Esophagus squamous epithelium (tissue), 5 donors: ENCODE data around the gene SMIM32. TPM values are rescaled to one million over a fixed set of nuclear protein-coding genes. Genes with fewer than 3 reads are reported as not detected.

Experiments
- DNase-seq: peaks from one replicate; lab custom pipeline; 2025; lab: John Stamatoyannopoulos, UW
- H3K27ac ChIP-seq, 4 donors: fragments of 200-600 bp; sonication (generic); one replicate each; pipeline ENCODE4 v1.5.1; 2016 to 2019; ENCODE audit warnings: mild to moderate bottlenecking in 1 of 4
- H3K27me3 ChIP-seq, 4 donors: fragments of 200-600 bp; sonication (generic); 1 replicate in 3 of 4; 2 replicates in 1 of 4; pipeline versions ENCODE4 v1.5.1 to v1.6.0; 2017 to 2021; ENCODE audit warnings: antibody characterized with exemption in 1 of 4
- H3K36me3 ChIP-seq, 3 donors: fragments of 200-600 bp; sonication (generic); one replicate each; pipeline ENCODE4 v1.5.1; 2016 to 2019
- H3K4me1 ChIP-seq, 3 donors: fragments of 200-600 bp; sonication (generic); one replicate each; pipeline ENCODE4 v1.5.1; 2017 to 2019
- H3K4me3 ChIP-seq, 4 donors: fragments of 200-600 bp; sonication (generic); 1 replicate in 3 of 4; 2 replicates in 1 of 4; pipeline ENCODE4 v1.5.1; 2016 to 2019; ENCODE audit warnings: mild to moderate bottlenecking in 2 of 4, moderate library complexity in 1 of 4
- H3K9me3 ChIP-seq, 3 donors: fragments of 200-600 bp; sonication (generic); one replicate each; pipeline ENCODE4 v1.5.1; 2016 to 2019
- POLR2A ChIP-seq, 4 donors: fragments of 450-650 bp; IDR thresholded peaks; one replicate each; pipeline ENCODE4 v1.6.1; 2017; ENCODE audit warnings: antibody characterized with exemption in 4 of 4, mild to moderate bottlenecking in 4 of 4, moderate library complexity in 3 of 4
- WGBS, 2 donors: methylation state at CpG; one replicate each; pipeline ENCODE4 v1.1.5; 2018; 5-methylcytosine and 5-hydroxymethylcytosine counted together
- intact Hi-C: fragments of 100-400 bp; cut with DNase I; formaldehyde crosslinking; loops from one replicate; pipeline ENCODE4 v1.15.0; 2022
- total RNA-seq, 4 donors: library from RNA; depleted of rRNA; stranded (reverse); fragments of >200 nt; gene quantifications; one replicate each; pipeline ENCODE4 v1.1.0, GENCODE V29; 2016
- TF ChIP-seq, protein P1 (sequence below), 6 experiments: fragments of 450-650 bp in 4 of 6; fragments of 200-600 bp in 2 of 6; sonication (generic) in 2 of 6; IDR thresholded peaks; one replicate each; pipeline ENCODE4 v1.5.1; 2016 to 2019; ENCODE audit warnings: antibody characterized with exemption in 6 of 6, mild to moderate bottlenecking in 4 of 6, moderate library complexity in 4 of 6
- donor health status: DM: yes; HTN: yes; CAD: no.

The SMIM32 gene
- total RNA-seq, 4 donors from 2014 or later = not detected

DNA sequence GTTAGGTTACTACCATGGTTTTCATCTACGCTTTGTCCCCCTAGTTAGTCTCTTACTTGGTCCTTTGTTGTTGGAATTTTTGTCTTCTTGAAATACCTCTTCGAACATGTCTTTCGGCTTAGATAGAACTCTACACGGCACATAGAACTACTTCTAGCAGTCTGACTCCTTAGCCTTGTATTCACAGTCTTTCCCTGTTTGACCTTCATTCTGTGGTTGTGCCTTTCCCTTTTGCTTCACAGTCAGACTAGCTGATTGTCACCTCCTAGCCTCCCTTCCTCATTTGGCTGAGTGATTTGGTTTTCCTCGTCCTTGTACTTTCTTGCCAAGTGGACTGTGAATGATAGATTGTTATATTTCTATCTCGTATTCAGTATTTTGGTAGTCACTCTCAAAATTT is 49.6 kb downstream of the SMIM32 start:
- Histone ChIP-seq H3K27me3 (no peaks in the 10 kb centered on the region), H3K36me3 (no peaks in the 10 kb centered on the region), H3K9me3 (no peaks in the 10 kb centered on the region), H3K27ac (no peak overlapping the region), H3K4me3 (no peak overlapping the region), H3K4me1 (peaks cover 10 to 100% (median 34%) of the 10 kb centered on the region in 3 donors)
- no peak for DNase-seq
- TF ChIP-seq POLR2A (IDR thresholded peaks at IDR 0.05) = no peak
- TF ChIP-seq, protein P1, sequence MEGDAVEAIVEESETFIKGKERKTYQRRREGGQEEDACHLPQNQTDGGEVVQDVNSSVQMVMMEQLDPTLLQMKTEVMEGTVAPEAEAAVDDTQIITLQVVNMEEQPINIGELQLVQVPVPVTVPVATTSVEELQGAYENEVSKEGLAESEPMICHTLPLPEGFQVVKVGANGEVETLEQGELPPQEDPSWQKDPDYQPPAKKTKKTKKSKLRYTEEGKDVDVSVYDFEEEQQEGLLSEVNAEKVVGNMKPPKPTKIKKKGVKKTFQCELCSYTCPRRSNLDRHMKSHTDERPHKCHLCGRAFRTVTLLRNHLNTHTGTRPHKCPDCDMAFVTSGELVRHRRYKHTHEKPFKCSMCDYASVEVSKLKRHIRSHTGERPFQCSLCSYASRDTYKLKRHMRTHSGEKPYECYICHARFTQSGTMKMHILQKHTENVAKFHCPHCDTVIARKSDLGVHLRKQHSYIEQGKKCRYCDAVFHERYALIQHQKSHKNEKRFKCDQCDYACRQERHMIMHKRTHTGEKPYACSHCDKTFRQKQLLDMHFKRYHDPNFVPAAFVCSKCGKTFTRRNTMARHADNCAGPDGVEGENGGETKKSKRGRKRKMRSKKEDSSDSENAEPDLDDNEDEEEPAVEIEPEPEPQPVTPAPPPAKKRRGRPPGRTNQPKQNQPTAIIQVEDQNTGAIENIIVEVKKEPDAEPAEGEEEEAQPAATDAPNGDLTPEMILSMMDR (IDR thresholded peaks at IDR 0.05) = no peak
- intact Hi-C loops = no loop called here
- 75 to 87% methylated on average over 6 of the region's 6 CpGs for WGBS, 2 donors

DNA sequence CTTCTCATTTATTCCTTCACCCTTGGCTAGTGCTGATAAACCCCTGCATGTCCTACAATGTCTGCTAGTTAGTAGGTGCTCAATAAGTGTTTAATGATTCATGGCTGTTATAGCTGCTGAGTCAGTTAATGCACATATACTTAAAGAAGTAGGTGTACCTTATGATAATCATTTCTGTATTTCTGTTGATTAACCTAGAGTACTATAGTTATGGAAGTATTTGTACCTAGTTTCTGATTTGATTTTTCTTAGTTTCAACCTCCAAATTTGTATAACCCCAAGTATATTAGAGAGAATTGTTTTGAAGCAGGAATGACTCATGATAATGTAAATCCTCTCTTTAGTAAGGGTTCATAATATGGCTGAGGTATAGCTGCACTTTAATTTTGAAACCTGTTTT is 51.4 kb downstream of the SMIM32 start:
- Histone ChIP-seq H3K27me3 (no peaks in the 10 kb centered on the region), H3K36me3 (no peaks in the 10 kb centered on the region), H3K4me3 (no peak overlapping the region), H3K9me3 (no peaks in the 10 kb centered on the region), H3K4me1 (peaks cover 15 to 100% (median 48%) of the 10 kb centered on the region in 3 donors), H3K27ac (peak overlapping the region in 1 of 4 donors; percentile 11)
- TF ChIP-seq, protein P1 (IDR thresholded peaks at IDR 0.05) = no peak
- TF ChIP-seq POLR2A (IDR thresholded peaks at IDR 0.05) = no peak
- intact Hi-C loops = no loop called here
- no peak for DNase-seq

Other genes starting within 250 kb of the SMIM32 start
- gene LECT2, start 238.2 kb downstream of the SMIM32 start, total RNA-seq = not detected
- gene TGFBI, start 164.2 kb downstream of the SMIM32 start, total RNA-seq = 10 to 100 TPM in 2 of 4 donors, 1 to 10 TPM in 2; 7.3 to 63.5 (median 33.3) TPM
- 10 to 100 TPM; 32.0 to 49.6 (median 38.1) TPM for gene SMAD5, start 60.3 kb downstream of the SMIM32 start, total RNA-seq
- not detected for gene TRPC7, start 172.4 kb upstream of the SMIM32 start, total RNA-seq